GM20000 (cell line): ENCODE results near the gene RPSA.

Source experiments
- DNase-seq: peaks from one replicate; pipeline ENCODE4 v3.0.0; 2012; ENCODE audit warnings: low spot score
- TF ChIP-seq, protein P1 (sequence below): IDR thresholded peaks from 2 replicates; pipeline ENCODE4 v1.5.1; 2012; ENCODE audit warnings: mild to moderate bottlenecking, control low read depth; ENCODE audit errors: extremely low read depth, missing control alignments

The RPSA gene

DNA sequence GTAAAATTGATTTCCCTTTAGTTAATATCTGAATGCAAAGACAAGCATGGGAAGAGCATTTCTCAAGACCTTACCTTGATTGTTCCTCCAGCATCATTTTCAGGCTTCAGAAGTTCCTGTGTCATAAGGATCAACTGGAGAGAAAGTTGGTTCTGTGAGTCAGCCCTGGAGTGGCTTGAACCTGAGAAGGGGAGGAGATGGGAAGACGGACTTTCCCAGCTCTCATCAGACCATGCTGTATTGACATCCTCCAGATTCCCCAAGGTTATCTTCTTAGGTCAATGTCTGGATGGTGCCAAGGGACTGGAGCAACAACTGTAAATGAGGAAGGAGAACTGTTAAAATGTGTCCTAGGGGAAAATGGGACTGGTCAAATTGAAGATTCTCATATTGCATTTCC lies 21.0 kb downstream of the RPSA start:
- no peak for DNase-seq
- TF ChIP-seq, protein P1, sequence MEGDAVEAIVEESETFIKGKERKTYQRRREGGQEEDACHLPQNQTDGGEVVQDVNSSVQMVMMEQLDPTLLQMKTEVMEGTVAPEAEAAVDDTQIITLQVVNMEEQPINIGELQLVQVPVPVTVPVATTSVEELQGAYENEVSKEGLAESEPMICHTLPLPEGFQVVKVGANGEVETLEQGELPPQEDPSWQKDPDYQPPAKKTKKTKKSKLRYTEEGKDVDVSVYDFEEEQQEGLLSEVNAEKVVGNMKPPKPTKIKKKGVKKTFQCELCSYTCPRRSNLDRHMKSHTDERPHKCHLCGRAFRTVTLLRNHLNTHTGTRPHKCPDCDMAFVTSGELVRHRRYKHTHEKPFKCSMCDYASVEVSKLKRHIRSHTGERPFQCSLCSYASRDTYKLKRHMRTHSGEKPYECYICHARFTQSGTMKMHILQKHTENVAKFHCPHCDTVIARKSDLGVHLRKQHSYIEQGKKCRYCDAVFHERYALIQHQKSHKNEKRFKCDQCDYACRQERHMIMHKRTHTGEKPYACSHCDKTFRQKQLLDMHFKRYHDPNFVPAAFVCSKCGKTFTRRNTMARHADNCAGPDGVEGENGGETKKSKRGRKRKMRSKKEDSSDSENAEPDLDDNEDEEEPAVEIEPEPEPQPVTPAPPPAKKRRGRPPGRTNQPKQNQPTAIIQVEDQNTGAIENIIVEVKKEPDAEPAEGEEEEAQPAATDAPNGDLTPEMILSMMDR, result no peak

- TF ChIP-seq, protein P1, result no peak
- DNase-seq, result no peak
These were observed 22.3 kb downstream of the RPSA start for GRCh38 chr3:39428745-39429201.

GRCh38 chr3:39429466-39429865 lies 22.9 kb downstream of the RPSA start:
- DNase-seq, result no peak
- TF ChIP-seq, protein P1, result no peak

- DNase-seq, result no peak
- TF ChIP-seq, protein P1, result no peak
These were observed 25.8 kb downstream of the RPSA start for GRCh38 chr3:39432342-39432741.

DNA sequence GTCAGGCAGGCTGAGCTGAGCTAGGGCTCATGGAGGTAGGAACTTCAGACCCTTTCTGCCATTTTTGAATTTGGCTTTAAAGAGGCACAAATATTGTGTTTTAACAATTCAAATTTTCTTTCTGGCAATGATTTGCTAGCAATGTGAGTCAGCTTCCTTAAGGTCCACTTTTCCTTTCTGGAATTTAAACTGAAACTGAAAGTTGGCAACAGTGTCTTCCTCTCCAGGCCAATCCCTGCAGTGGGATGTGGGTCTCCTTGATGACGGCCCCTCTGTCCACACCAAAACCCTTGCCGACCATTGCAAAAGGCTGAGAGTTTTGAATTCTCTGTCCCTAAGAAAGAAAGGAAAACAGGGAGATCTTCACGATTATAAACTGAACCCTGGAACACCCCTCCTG lies 27.1 kb downstream of the RPSA start:
- TF ChIP-seq, protein P1, result no peak
- DNase-seq, result no peak

- no peak for DNase-seq
- TF ChIP-seq, protein P1, result no peak
These were observed 28.1 kb downstream of the RPSA start for GRCh38 chr3:39434574-39434973.

DNA sequence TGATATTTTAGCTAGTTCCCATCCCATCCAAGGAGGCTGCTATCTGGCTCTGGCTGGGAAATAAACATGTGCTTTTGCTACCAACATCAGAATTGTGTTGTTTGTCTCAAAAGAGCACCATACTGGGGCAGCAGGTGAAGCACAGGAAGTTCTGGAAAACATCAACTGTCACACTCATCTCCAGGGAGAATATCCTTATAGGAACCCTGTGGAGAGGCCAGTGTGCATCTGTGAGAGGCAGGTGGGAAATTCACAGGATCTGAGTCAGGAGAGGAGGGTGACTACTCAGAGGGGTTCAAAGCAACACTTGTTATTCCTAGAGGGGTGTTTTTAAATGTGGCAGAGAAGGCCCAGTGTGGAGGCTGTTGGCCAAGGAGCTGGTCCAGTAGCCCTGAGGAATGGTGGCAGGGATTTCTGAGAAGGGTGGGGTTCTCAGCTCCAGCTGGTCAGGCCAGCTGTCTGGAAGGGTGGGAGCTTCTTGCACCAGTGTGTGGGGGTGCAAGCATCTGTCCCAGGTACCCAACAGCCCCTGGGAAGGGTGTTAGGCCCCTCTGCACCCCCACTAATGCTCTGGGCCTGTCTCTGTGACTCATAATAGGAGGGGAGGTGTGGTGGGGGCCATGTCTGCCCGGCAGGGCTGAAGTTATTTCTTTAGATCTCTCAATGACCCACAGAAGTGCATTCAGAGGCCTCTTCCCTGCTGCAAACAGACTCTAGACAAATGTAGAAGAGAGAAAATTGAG lies 28.7 kb downstream of the RPSA start:
- no peak for DNase-seq

More for the DNA sequence above, 28.7 kb downstream of the RPSA start:
- TF ChIP-seq, protein P1, result no peak
